COLO829 (cell line): ENCODE results near the gene LRRC1.
"Not testable (repeated sequence)": the region's sequence is repeated elsewhere in the genome, so short reads cannot be mapped to it uniquely, and the experiment has no call there.

Source experiments
- DNase-seq: peaks from one replicate; pipeline ENCODE4 v3.0.0; 2012; ENCODE audit warnings: low spot score

LRRC1 gene

GRCh38 chr6:53794720-53795339 lies at the start of gene LRRC1:
LRRC1 (plus strand) TSS chr6:53795005; CDS start chr6:53795257, 252 bp downstream.
- peak; percentile 89 for DNase-seq

GRCh38 chr6:53746442-53747103 lies 48.2 kb upstream of the LRRC1 start:
- DNase-seq = no peak

GRCh38 chr6:53750052-53750650 lies 44.7 kb upstream of the LRRC1 start:
- no peak for DNase-seq

GRCh38 chr6:53751417-53751816 lies 43.4 kb upstream of the LRRC1 start:
- no peak for DNase-seq

GRCh38 chr6:53752440-53752839 lies 42.4 kb upstream of the LRRC1 start:
- DNase-seq = no peak

- DNase-seq = no peak
Measured at GRCh38 chr6:53752856-53753255, 41.9 kb upstream of the LRRC1 start.

- DNase-seq = no peak
Measured at GRCh38 chr6:53754330-53754729, 40.5 kb upstream of the LRRC1 start.

- no peak for DNase-seq
Measured at GRCh38 chr6:53756396-53756795, 38.4 kb upstream of the LRRC1 start.

GRCh38 chr6:53758496-53758895 lies 36.3 kb upstream of the LRRC1 start:
- DNase-seq = no peak

GRCh38 chr6:53761036-53761435 lies 33.8 kb upstream of the LRRC1 start:
- DNase-seq = no peak

GRCh38 chr6:53765270-53765669 lies 29.5 kb upstream of the LRRC1 start:
- DNase-seq = no peak

GRCh38 chr6:53766930-53767329 lies 27.9 kb upstream of the LRRC1 start:
- no peak for DNase-seq

- no peak for DNase-seq
Measured at GRCh38 chr6:53767941-53768340, 26.9 kb upstream of the LRRC1 start.

- no peak for DNase-seq
Measured at GRCh38 chr6:53768636-53769035, 26.2 kb upstream of the LRRC1 start.

- DNase-seq = no peak
Measured at GRCh38 chr6:53770780-53771249, 24.0 kb upstream of the LRRC1 start.

GRCh38 chr6:53771785-53772624 lies 22.8 kb upstream of the LRRC1 start:
- no peak for DNase-seq

- DNase-seq = peak; percentile 25
Measured at GRCh38 chr6:53773044-53773696, 21.6 kb upstream of the LRRC1 start.

GRCh38 chr6:53776152-53776551 lies 18.7 kb upstream of the LRRC1 start:
- not testable (repeated sequence) for DNase-seq

GRCh38 chr6:53784991-53785390 lies 9.8 kb upstream of the LRRC1 start:
- not testable (repeated sequence) for DNase-seq

GRCh38 chr6:53786832-53787231 lies 8.0 kb upstream of the LRRC1 start:
- no peak for DNase-seq

GRCh38 chr6:53790886-53791285 lies 3.9 kb upstream of the LRRC1 start:
- no peak for DNase-seq

- no peak for DNase-seq
Measured at GRCh38 chr6:53792016-53792415, 2.8 kb upstream of the LRRC1 start.
